Astrocyte (in vitro differentiated cells and primary cell): ENCODE data around the gene MARK2.

Experiments
- EZH2 ChIP-seq: IDR thresholded peaks from 2 replicates; pipeline ENCODE4 v1.6.1; 2012; ENCODE audit warnings: mild to moderate bottlenecking, low read length, inconsistent platforms; ENCODE audit not compliant: insufficient read depth
- TF ChIP-seq, protein P1 (sequence below): IDR thresholded peaks from 2 replicates; pipeline ENCODE4 v1.5.1; 2011; ENCODE audit warnings: low read depth, mild to moderate bottlenecking, inconsistent platforms, low read length, moderate library complexity; ENCODE audit not compliant: insufficient read depth

GRCh38 chr11:63923319-63923718 is 84.4 kb downstream of the MARK2 start:
- TF ChIP-seq, protein P1, sequence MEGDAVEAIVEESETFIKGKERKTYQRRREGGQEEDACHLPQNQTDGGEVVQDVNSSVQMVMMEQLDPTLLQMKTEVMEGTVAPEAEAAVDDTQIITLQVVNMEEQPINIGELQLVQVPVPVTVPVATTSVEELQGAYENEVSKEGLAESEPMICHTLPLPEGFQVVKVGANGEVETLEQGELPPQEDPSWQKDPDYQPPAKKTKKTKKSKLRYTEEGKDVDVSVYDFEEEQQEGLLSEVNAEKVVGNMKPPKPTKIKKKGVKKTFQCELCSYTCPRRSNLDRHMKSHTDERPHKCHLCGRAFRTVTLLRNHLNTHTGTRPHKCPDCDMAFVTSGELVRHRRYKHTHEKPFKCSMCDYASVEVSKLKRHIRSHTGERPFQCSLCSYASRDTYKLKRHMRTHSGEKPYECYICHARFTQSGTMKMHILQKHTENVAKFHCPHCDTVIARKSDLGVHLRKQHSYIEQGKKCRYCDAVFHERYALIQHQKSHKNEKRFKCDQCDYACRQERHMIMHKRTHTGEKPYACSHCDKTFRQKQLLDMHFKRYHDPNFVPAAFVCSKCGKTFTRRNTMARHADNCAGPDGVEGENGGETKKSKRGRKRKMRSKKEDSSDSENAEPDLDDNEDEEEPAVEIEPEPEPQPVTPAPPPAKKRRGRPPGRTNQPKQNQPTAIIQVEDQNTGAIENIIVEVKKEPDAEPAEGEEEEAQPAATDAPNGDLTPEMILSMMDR, result no peak
- TF ChIP-seq EZH2, result no peak
